Choroid plexus epithelial cell (primary cell): ENCODE measurements around the gene MEIS3.

Source experiments
- DNase-seq: peaks from one replicate; pipeline ENCODE4 v3.0.0-alpha.2; 2010; ENCODE audit warnings: low read depth
- H3K4me3 ChIP-seq: 2 replicates; pipeline ENCODE4 v1.5.1; 2011; ENCODE audit warnings: low read depth, mild to moderate bottlenecking, control low read depth, low read length, moderate library complexity
- TF ChIP-seq, protein P1 (sequence below): conservative IDR thresholded peaks from 2 replicates; pipeline ENCODE4 v1.5.1; 2011; ENCODE audit warnings: low read depth, mild to moderate bottlenecking, control low read depth, inconsistent platforms, low read length, moderate library complexity

MEIS3 gene

DNA sequence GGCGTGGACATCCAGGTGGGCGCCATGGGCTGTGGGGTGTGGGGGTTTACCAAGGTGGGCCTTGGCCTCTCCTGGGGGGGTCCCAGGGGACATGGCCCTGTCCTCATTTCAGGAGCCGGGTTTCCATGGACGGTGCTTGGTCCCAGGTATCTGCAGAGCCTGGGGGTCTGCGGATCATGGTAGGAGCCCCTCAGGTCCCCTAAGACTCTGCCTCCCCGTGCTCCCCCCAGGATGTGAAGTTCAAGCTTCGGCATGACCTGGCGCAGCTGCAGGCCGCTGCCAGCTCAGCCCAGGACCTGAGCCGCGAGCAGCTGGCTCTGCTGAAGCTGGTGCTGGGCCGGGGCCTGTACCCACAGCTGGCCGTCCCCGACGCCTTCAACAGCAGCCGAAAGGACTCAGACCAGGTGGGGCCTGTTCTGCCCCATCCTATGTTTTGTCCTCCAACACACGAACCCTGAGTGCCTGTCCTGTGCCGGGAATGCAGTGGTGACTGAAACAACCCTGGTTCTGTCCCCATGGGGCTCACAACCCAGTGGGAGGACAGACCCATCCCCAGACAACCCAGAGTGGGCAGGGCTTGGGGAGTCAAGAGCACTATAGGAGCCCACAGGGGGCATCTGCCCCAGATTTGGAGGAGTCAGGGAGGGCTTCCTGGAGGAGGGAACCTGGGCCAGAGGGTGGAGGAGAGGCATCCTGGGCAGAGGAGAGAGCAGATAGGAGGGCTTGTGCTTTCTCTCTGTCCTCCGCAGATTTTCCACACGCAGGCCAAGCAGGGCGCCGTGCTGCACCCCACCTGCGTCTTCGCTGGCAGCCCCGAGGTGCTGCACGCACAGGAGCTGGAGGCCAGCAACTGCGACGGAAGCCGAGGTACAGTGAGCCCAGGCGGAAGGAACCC lies 43.4 kb downstream of the MEIS3 start:
- no peak overlapping the region for H3K4me3 ChIP-seq
- TF ChIP-seq, protein P1, sequence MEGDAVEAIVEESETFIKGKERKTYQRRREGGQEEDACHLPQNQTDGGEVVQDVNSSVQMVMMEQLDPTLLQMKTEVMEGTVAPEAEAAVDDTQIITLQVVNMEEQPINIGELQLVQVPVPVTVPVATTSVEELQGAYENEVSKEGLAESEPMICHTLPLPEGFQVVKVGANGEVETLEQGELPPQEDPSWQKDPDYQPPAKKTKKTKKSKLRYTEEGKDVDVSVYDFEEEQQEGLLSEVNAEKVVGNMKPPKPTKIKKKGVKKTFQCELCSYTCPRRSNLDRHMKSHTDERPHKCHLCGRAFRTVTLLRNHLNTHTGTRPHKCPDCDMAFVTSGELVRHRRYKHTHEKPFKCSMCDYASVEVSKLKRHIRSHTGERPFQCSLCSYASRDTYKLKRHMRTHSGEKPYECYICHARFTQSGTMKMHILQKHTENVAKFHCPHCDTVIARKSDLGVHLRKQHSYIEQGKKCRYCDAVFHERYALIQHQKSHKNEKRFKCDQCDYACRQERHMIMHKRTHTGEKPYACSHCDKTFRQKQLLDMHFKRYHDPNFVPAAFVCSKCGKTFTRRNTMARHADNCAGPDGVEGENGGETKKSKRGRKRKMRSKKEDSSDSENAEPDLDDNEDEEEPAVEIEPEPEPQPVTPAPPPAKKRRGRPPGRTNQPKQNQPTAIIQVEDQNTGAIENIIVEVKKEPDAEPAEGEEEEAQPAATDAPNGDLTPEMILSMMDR = no peak
- no peak for DNase-seq

DNA sequence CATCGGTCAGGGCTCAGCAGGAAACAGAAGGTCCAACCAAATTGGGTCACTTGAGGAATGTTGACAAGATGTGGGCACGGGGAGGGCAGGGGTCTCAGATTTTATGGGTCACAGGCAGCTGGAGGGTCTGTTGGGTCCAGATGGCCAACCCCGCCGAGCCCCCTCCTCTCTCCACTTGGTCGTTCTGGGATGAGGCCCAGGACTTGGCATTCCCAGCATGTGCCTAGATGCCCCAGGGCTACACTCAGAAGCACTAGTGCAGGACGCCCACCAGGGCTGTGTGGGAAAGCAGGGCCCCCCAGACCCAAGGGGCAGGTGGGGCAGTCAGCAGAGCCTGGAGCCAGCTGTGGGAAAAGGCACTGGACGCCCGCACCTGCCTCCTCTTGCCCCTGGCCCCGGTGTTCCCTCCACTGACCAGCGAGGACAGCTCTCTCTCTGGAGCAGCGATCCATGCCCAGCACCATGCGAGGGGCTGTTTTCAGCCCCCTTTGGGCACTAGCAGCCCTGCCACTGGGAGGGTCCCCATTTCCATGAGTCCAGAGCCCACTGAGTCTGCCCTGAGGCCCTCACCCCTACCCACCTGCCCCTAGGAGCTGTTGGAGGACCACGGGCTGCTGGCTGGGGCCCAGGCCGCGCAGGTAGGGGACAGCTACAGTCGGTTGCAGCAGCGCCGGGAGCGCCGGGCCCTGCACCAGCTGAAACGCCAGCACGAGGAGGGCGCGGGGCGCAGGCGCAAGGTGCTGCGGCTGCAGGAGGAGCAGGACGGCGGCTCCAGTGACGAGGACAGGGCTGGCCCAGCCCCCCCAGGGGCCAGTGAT lies 44.2 kb downstream of the MEIS3 start:
- no peak for DNase-seq
- TF ChIP-seq, protein P1 = no peak
- no peak overlapping the region for H3K4me3 ChIP-seq

DNA sequence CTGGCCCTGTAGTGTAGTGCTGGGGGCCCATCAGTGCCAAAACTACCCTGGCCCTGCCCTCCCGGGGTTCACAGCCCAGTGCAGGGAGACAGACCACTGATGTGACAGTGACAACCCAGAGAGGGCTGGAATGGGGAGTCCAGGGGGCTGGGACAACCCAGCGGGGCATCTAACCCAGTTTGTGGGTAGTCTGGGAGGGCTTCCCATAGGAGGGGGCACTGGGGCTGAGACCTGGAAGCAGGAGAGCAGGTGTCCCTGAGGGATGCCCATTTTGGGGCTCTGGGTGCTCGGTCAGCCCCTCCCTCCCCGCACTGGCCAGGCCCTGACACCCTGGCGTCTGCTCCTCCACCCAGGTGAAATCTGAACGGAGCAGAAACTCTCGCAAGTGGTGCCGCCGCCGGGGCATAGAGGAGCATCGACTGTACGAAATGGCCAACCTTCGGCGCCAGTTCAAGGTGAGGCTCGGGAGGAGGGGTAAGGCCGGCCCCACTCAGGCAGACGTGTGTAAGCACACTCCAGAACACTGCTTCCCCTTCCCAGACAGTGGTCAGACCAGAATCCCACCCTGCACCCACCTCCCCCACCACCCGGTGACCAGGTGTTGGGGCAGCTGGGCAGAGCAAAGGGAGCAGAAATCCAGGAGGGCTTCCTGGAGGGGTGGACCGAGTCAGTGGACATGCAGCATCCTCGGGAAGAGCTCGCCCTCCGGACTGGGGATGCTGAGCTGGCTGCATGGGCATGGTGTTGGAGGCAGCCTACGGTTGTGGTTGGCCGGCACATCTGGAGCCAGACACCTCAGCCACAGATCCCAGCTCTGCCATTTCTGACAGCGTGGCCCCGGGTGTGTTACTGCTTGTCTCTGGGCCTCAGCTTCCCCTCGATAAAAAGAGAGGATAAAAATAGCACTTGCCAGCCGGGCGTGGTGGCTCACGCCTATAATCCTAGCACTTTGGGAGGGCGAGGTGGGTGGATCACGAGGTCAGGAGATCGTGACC lies 45.8 kb downstream of the MEIS3 start:
- no peak for DNase-seq
- TF ChIP-seq, protein P1 = no peak
- H3K4me3 ChIP-seq = no peak overlapping the region

DNA sequence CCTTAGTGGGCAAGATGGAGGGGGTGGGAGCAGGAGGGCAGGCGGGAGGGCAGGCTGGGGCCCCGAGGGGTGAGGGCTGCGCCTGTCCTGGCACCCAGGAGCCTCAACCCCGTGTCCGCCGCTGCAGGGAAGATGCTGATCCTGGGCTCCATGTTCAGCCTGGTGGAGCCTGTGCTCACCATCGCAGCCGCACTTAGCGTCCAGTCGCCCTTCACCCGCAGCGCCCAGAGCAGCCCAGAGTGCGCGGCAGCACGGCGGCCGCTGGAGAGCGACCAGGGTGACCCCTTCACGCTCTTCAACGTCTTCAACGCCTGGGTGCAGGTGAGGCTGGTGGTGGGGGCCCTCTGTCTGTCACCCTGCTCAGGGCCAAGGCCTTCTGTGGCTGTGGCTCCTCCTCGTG lies 46.7 kb downstream of the MEIS3 start:
- no peak overlapping the region for H3K4me3 ChIP-seq
- TF ChIP-seq, protein P1 = no peak
- DNase-seq = no peak

DNA sequence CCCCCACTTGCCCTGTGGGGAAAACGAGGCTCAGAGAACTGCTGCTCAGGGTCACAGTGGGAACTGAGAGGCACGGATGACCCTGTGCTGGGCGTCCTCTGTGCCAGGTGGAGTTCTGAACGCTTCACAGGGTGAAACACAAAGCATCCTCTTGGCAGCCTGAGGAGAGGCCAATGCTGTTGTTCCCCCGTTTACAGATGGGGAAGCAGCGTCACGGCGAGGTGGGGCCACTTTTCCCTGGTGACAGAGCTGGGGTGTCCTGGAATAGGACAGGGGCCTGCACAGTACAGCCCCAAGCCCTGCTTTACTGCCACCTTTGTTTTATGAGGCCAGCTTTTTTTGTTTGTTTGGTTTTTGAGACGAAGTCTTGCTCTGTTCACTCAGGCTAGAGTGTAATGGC lies 48.1 kb downstream of the MEIS3 start:
- no peak overlapping the region for H3K4me3 ChIP-seq

More for the DNA sequence above, 48.1 kb downstream of the MEIS3 start:
- no peak for DNase-seq
- TF ChIP-seq, protein P1 = no peak
